Trophoblast cell (in vitro differentiated cells and primary cell): ENCODE data around the gene GSG1L2.

ENCODE experiments used
- DNase-seq, 2 donors: peaks; one replicate each; pipeline ENCODE4 v3.0.0-alpha.2; 2016
- H2AFZ ChIP-seq: 2 replicates; pipeline ENCODE4 v1.6.1; 2013; ENCODE audit warnings: low read length, moderate library complexity, mild to moderate bottlenecking; ENCODE audit not compliant: insufficient read depth, poor library complexity
- H2AK5ac ChIP-seq: 2 replicates; pipeline ENCODE4 v1.6.1; 2013; ENCODE audit warnings: mild to moderate bottlenecking, low read length
- H2BK120ac ChIP-seq: 2 replicates; pipeline ENCODE4 v1.6.1; 2013; ENCODE audit warnings: low read length, mild to moderate bottlenecking, moderate library complexity; ENCODE audit not compliant: insufficient read depth, poor library complexity
- H2BK12ac ChIP-seq: 2 replicates; pipeline ENCODE4 v1.6.1; 2013; ENCODE audit warnings: mild to moderate bottlenecking, low read length, moderate library complexity
- H2BK5ac ChIP-seq: 2 replicates; pipeline ENCODE4 v1.6.1; 2013; ENCODE audit warnings: low read length, low read depth, moderate library complexity, mild to moderate bottlenecking; ENCODE audit not compliant: poor library complexity
- H3K14ac ChIP-seq: 2 replicates; pipeline ENCODE4 v1.6.1; 2013; ENCODE audit warnings: mild to moderate bottlenecking, low read length
- H3K18ac ChIP-seq: 2 replicates; pipeline ENCODE4 v1.6.1; 2013; ENCODE audit warnings: mild to moderate bottlenecking, low read length
- H3K23ac ChIP-seq: 2 replicates; pipeline ENCODE4 v1.6.1; 2013; ENCODE audit warnings: low read length
- H3K27ac ChIP-seq: 2 replicates; pipeline ENCODE4 v1.5.1; 2013; ENCODE audit warnings: low read depth, mild to moderate bottlenecking, inconsistent platforms, low read length, moderate library complexity
- H3K27me3 ChIP-seq: 2 replicates; pipeline ENCODE4 v1.6.1; 2013; ENCODE audit warnings: inconsistent platforms, mild to moderate bottlenecking, low read length, moderate library complexity; ENCODE audit not compliant: insufficient read depth
- H3K36me3 ChIP-seq, 2 experiments: 1 replicate in 1 of 2; 2 replicates in 1 of 2; pipeline ENCODE4 v1.6.1; 2013; ENCODE audit warnings: low read length in 2 of 2, mild to moderate bottlenecking in 2 of 2, moderate library complexity in 1 of 2; ENCODE audit not compliant: insufficient read depth in 2 of 2, control insufficient read depth in 1 of 2
- H3K4ac ChIP-seq: 2 replicates; pipeline ENCODE4 v1.6.1; 2013; ENCODE audit warnings: low read depth, mild to moderate bottlenecking, low read length, moderate library complexity
- H3K4me1 ChIP-seq, 2 experiments: 1 replicate in 1 of 2; 2 replicates in 1 of 2; pipeline ENCODE4 v1.6.1; 2013; ENCODE audit warnings: low read length in 2 of 2, mild to moderate bottlenecking in 2 of 2, moderate library complexity in 1 of 2; ENCODE audit not compliant: insufficient read depth in 2 of 2, control insufficient read depth in 1 of 2
- H3K4me2 ChIP-seq: 2 replicates; pipeline ENCODE4 v1.6.1; 2013; ENCODE audit warnings: inconsistent platforms, mild to moderate bottlenecking, low read length, moderate library complexity
- H3K4me3 ChIP-seq: 2 replicates; pipeline ENCODE4 v1.5.1; 2013; ENCODE audit warnings: mild to moderate bottlenecking, low read depth, low read length, inconsistent platforms
- H3K79me1 ChIP-seq: one replicate; pipeline ENCODE4 v1.6.1; 2013; ENCODE audit warnings: low read length
- H3K79me2 ChIP-seq: 2 replicates; pipeline ENCODE4 v1.6.1; 2013; ENCODE audit warnings: low read length, mild to moderate bottlenecking; ENCODE audit not compliant: control insufficient read depth, insufficient read depth, poor library complexity
- H3K9ac ChIP-seq: 2 replicates; pipeline ENCODE4 v1.6.1; 2013; ENCODE audit warnings: mild to moderate bottlenecking, low read length
- H3K9me3 ChIP-seq: 2 replicates; pipeline ENCODE4 v1.6.1; 2013; ENCODE audit warnings: low read depth, mild to moderate bottlenecking, control low read depth, inconsistent platforms, low read length; ENCODE audit not compliant: insufficient read depth
- H4K12ac ChIP-seq: 2 replicates; pipeline ENCODE4 v1.6.1; 2013; ENCODE audit warnings: low read depth, mild to moderate bottlenecking, low read length, moderate library complexity
- H4K8ac ChIP-seq: 2 replicates; pipeline ENCODE4 v1.6.1; 2013; ENCODE audit warnings: low read depth, mild to moderate bottlenecking, low read length, moderate library complexity
- H4K91ac ChIP-seq: one replicate; pipeline ENCODE4 v1.6.1; 2013; ENCODE audit warnings: low read depth, mild to moderate bottlenecking, low read length, moderate library complexity
- WGBS: extraction: QIAGEN DNeasy Blood & Tissue Kit; methylation state at CpG from one replicate; pipeline ENCODE4 v1.1.7; 2013; ENCODE audit warnings: missing lambda C conversion rate; ENCODE audit not compliant: insufficient read length, insufficient coverage; ENCODE audit errors: extremely low coverage; 5-methylcytosine and 5-hydroxymethylcytosine counted together

Gene GSG1L2

GRCh38 chr17:9854255-9854654 is 32.4 kb upstream of the GSG1L2 start:
- Histone ChIP-seq H3K79me2 (no peaks in the 10 kb centered on the region), H3K14ac (no peak overlapping the region), H3K9me3 (no peaks in the 10 kb centered on the region), H3K4ac (no peak overlapping the region), H4K12ac (no peak overlapping the region), H3K27ac (no peak overlapping the region), H3K18ac (no peak overlapping the region), H2BK12ac (no peak overlapping the region), H2AK5ac (no peak overlapping the region), H3K9ac (no peak overlapping the region), H2BK120ac (no peak overlapping the region), H4K8ac (no peak overlapping the region), H3K27me3 (no peaks in the 10 kb centered on the region), H3K36me3 (no peaks in the 10 kb centered on the region), H3K23ac (no peak overlapping the region), H3K4me3 (no peak overlapping the region), H3K79me1 (no peaks in the 10 kb centered on the region), H4K91ac (no peak overlapping the region), H2BK5ac (no peak overlapping the region), H3K4me2 (no peak overlapping the region), H3K4me1 (no peaks in the 10 kb centered on the region), H2AFZ (no peak overlapping the region)
- no CpG with 5 or more reads among the region's 5 CpGs for WGBS
- no peak for DNase-seq

- Histone ChIP-seq H3K4ac (no peak overlapping the region), H3K18ac (no peak overlapping the region), H2BK120ac (no peak overlapping the region), H2BK12ac (no peak overlapping the region), H3K4me2 (no peak overlapping the region), H3K4me3 (no peak overlapping the region), H2BK5ac (no peak overlapping the region), H2AFZ (no peak overlapping the region), H3K9me3 (no peaks in the 10 kb centered on the region), H3K79me2 (no peaks in the 10 kb centered on the region), H3K23ac (no peak overlapping the region), H3K4me1 (no peaks in the 10 kb centered on the region), H4K8ac (no peak overlapping the region), H3K27me3 (no peaks in the 10 kb centered on the region), H3K79me1 (no peaks in the 10 kb centered on the region), H3K14ac (no peak overlapping the region), H4K12ac (no peak overlapping the region), H3K27ac (no peak overlapping the region), H4K91ac (no peak overlapping the region), H2AK5ac (no peak overlapping the region), H3K36me3 (no peaks in the 10 kb centered on the region), H3K9ac (no peak overlapping the region)
- no peak for DNase-seq
- WGBS, result no CpG with 5 or more reads among the region's 5 CpGs
These were observed 28.3 kb upstream of the GSG1L2 start for GRCh38 chr17:9850151-9850550.

- no peaks in the 10 kb centered on the region for H3K79me2 ChIP-seq
- DNase-seq, result no peak
- no peak overlapping the region for H3K4me2 ChIP-seq
- H3K79me1 ChIP-seq, result no peaks in the 10 kb centered on the region
- H3K18ac ChIP-seq, result no peak overlapping the region
- H3K27me3 ChIP-seq, result no peaks in the 10 kb centered on the region
- no peak overlapping the region for H2AFZ ChIP-seq
- H3K27ac ChIP-seq, result no peak overlapping the region
- H3K4ac ChIP-seq, result no peak overlapping the region
- no peak overlapping the region for H2AK5ac ChIP-seq
- no peak overlapping the region for H3K9ac ChIP-seq
- H4K8ac ChIP-seq, result no peak overlapping the region
- no peak overlapping the region for H2BK120ac ChIP-seq
- H3K4me1 ChIP-seq, result no peaks in the 10 kb centered on the region
- H3K14ac ChIP-seq, result no peak overlapping the region
- no peak overlapping the region for H4K91ac ChIP-seq
- no peak overlapping the region for H3K23ac ChIP-seq
- H3K4me3 ChIP-seq, result no peak overlapping the region
- H3K9me3 ChIP-seq, result no peaks in the 10 kb centered on the region
- no peak overlapping the region for H2BK12ac ChIP-seq
- no CpG with 5 or more reads among the region's 4 CpGs for WGBS
- no peak overlapping the region for H4K12ac ChIP-seq
- no peaks in the 10 kb centered on the region for H3K36me3 ChIP-seq
- H2BK5ac ChIP-seq, result no peak overlapping the region
These were observed 23.4 kb upstream of the GSG1L2 start for GRCh38 chr17:9845306-9845705.

DNA sequence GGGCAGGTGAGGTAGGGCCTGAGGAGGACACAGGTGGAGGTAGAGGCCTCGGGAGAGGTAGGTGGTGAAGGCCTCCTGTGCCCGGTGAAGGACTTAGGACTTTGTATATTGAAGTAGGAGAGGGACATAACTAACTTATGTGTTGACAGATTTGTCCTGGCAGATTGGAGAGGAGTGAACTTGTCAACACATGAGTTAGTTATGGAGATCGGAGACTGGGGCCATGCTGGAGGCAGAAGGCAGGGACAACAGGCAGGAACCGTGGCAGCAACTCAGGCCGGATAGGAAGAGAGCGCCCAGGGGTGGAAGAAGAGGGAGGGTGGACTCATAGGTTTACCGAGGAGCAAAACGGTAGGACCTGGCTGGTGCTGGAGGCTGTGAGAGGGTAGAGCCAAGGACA is 22.3 kb upstream of the GSG1L2 start:
- H2BK12ac ChIP-seq, result no peak overlapping the region
- H2BK120ac ChIP-seq, result no peak overlapping the region
- H3K4ac ChIP-seq, result no peak overlapping the region
- no peak overlapping the region for H4K91ac ChIP-seq
- H3K79me1 ChIP-seq, result no peaks in the 10 kb centered on the region
- no peaks in the 10 kb centered on the region for H3K27me3 ChIP-seq
- no peak overlapping the region for H3K27ac ChIP-seq
- H2AFZ ChIP-seq, result no peak overlapping the region
- no peak overlapping the region for H3K4me2 ChIP-seq
- DNase-seq, result no peak
- H3K9ac ChIP-seq, result no peak overlapping the region
- no peak overlapping the region for H2AK5ac ChIP-seq
- H4K12ac ChIP-seq, result no peak overlapping the region
- WGBS, result no CpG with 5 or more reads among the region's 8 CpGs
- no peak overlapping the region for H3K18ac ChIP-seq
- no peaks in the 10 kb centered on the region for H3K36me3 ChIP-seq
- H3K4me1 ChIP-seq, result no peaks in the 10 kb centered on the region
- no peaks in the 10 kb centered on the region for H3K9me3 ChIP-seq
- no peak overlapping the region for H3K14ac ChIP-seq
- no peaks in the 10 kb centered on the region for H3K79me2 ChIP-seq
- H3K23ac ChIP-seq, result no peak overlapping the region
- H2BK5ac ChIP-seq, result no peak overlapping the region
- H4K8ac ChIP-seq, result no peak overlapping the region
- no peak overlapping the region for H3K4me3 ChIP-seq
